Measurements from ENCODE around the gene CFAP57.

Gene CFAP57

GRCh38 chr1:43256675-43257570 lies 84.8 kb downstream of the CFAP57 start:
- no peak for DNase-seq

GRCh38 chr1:43258370-43258769 lies 86.2 kb downstream of the CFAP57 start:
- DNase-seq, result no peak

GRCh38 chr1:43265431-43265830 lies 93.3 kb downstream of the CFAP57 start:
- DNase-seq, result no peak

- no peak for DNase-seq
Observed at GRCh38 chr1:43266881-43267280, 94.8 kb downstream of the CFAP57 start.

- DNase-seq, result no peak
Observed at GRCh38 chr1:43267291-43267805, 95.2 kb downstream of the CFAP57 start.

- no peak for DNase-seq
Observed at GRCh38 chr1:43267818-43268425, 95.8 kb downstream of the CFAP57 start.

- DNase-seq, result no peak
Observed at GRCh38 chr1:43269627-43270375, 97.7 kb downstream of the CFAP57 start, which contains the start of gene TMEM125. TSS of gene TMEM125 (plus strand) at chr1:43269983. CDS start at chr1:43272723, 2,740 bp downstream.

- DNase-seq, result no peak
Observed at GRCh38 chr1:43270421-43271095, 98.4 kb downstream of the CFAP57 start.

GRCh38 chr1:43271186-43272118 lies 99.3 kb downstream of the CFAP57 start:
- DNase-seq, result no peak

- no peak for DNase-seq
Observed at GRCh38 chr1:43272161-43272560, 100.0 kb downstream of the CFAP57 start.

GRCh38 chr1:43272576-43273571 lies 100.7 kb downstream of the CFAP57 start:
- no peak for DNase-seq

- no peak for DNase-seq
Observed at GRCh38 chr1:43273708-43274107, 101.6 kb downstream of the CFAP57 start.

GRCh38 chr1:43274125-43274803 lies 102.1 kb downstream of the CFAP57 start:
- DNase-seq, result peak; percentile 98

GRCh38 chr1:43274804-43275180 lies 102.7 kb downstream of the CFAP57 start:
- no peak for DNase-seq

GRCh38 chr1:43275826-43276620 lies 103.9 kb downstream of the CFAP57 start:
- DNase-seq, result no peak

GRCh38 chr1:43276673-43277072 lies 104.5 kb downstream of the CFAP57 start:
- no peak for DNase-seq

GRCh38 chr1:43277116-43277876 lies 105.2 kb downstream of the CFAP57 start:
- no peak for DNase-seq

- no peak for DNase-seq
Observed at GRCh38 chr1:43279161-43279560, 107.0 kb downstream of the CFAP57 start.
